Loucy (cell line): Measurements from ENCODE around the gene GPC5.

Experiments
- H2AFZ ChIP-seq: fragments of 200-600 bp; sonication (generic); 2 replicates; pipeline ENCODE4 v1.6.0; 2016; ENCODE audit warnings: antibody characterized with exemption, mild to moderate bottlenecking, low read length, moderate library complexity
- H3F3A ChIP-seq: fragments of 200-600 bp; 2 replicates; pipeline ENCODE4 v1.6.0; 2016; ENCODE audit warnings: antibody characterized with exemption, low read depth, mild to moderate bottlenecking
- H3K27me3 ChIP-seq: fragments of 200-600 bp; sonication (generic); 2 replicates; pipeline ENCODE4 v1.6.1; 2014; ENCODE audit warnings: low read length, mild to moderate bottlenecking; ENCODE audit not compliant: insufficient read depth, poor library complexity, severe bottlenecking
- H3K36me3 ChIP-seq: fragments of 200-600 bp; sonication (generic); 2 replicates; pipeline ENCODE4 v1.6.1; 2016; ENCODE audit warnings: low read length; ENCODE audit not compliant: insufficient read depth
- H3K4me1 ChIP-seq: fragments of 200-600 bp; sonication (generic); 2 replicates; pipeline ENCODE4 v1.5.1; 2014; ENCODE audit warnings: low read length, mild to moderate bottlenecking; ENCODE audit not compliant: insufficient read depth, poor library complexity, severe bottlenecking
- H3K4me2 ChIP-seq: fragments of 200-600 bp; sonication (generic); 2 replicates; pipeline ENCODE4 v1.6.0; 2014; ENCODE audit warnings: antibody characterized with exemption, low read length, low read depth, mild to moderate bottlenecking; ENCODE audit not compliant: poor library complexity, severe bottlenecking
- H3K4me3 ChIP-seq: fragments of 200-600 bp; sonication (generic); 2 replicates; pipeline ENCODE4 v1.5.1; 2014; ENCODE audit warnings: low read length, mild to moderate bottlenecking, mixed read lengths; ENCODE audit not compliant: poor library complexity, severe bottlenecking
- H3K79me2 ChIP-seq: fragments of 200-600 bp; sonication (generic); 2 replicates; pipeline ENCODE4 v1.6.1; 2014; ENCODE audit warnings: low read length; ENCODE audit not compliant: insufficient read depth
- H3K9ac ChIP-seq: fragments of 200-600 bp; sonication (generic); 2 replicates; pipeline ENCODE4 v1.6.0; 2014; ENCODE audit warnings: mild to moderate bottlenecking, low read depth, low read length, moderate library complexity; ENCODE audit not compliant: poor library complexity, severe bottlenecking
- H3K9me2 ChIP-seq: fragments of 200-600 bp; sonication (generic); replicated peaks from 2 replicates; pipeline ENCODE4 v1.6.1; 2016; ENCODE audit warnings: low read depth, low read length, mixed read lengths
- H3K9me3 ChIP-seq: fragments of 200-600 bp; sonication (generic); 2 replicates; pipeline ENCODE4 v1.6.1; 2014; ENCODE audit warnings: mild to moderate bottlenecking, antibody characterized with exemption, low read length, low read depth; ENCODE audit not compliant: insufficient read depth
- H4K20me1 ChIP-seq: fragments of 200-600 bp; sonication (generic); 2 replicates; pipeline ENCODE4 v1.6.0; 2014; ENCODE audit warnings: antibody characterized with exemption, low read length, mild to moderate bottlenecking; ENCODE audit not compliant: insufficient read depth, poor library complexity, severe bottlenecking
- CTCF ChIP-seq: fragments of 200-600 bp; sonication (generic); conservative IDR thresholded peaks from 2 replicates; pipeline ENCODE4 v1.5.1; 2014; ENCODE audit warnings: mild to moderate bottlenecking, antibody characterized with exemption, low read length
- EZH2phosphoT487 ChIP-seq: fragments of 200-600 bp; IDR thresholded peaks from 2 replicates; pipeline ENCODE4 v1.6.1; 2018; ENCODE audit warnings: antibody characterized with exemption, mild to moderate bottlenecking, moderate library complexity, borderline replicate concordance

GPC5 gene

GRCh38 chr13:91546900-91547299, 148.5 kb downstream of the GPC5 start:
- no peaks in the 10 kb centered on the region for H3F3A ChIP-seq
- H3K4me3 ChIP-seq = no peak overlapping the region
- H3K27me3 ChIP-seq = no peaks in the 10 kb centered on the region
- no peaks in the 10 kb centered on the region for H3K79me2 ChIP-seq
- no peaks in the 10 kb centered on the region for H3K9me2 ChIP-seq
- H4K20me1 ChIP-seq = no peaks in the 10 kb centered on the region
- no peak overlapping the region for H2AFZ ChIP-seq
- H3K9ac ChIP-seq = no peak overlapping the region
- no peak overlapping the region for H3K4me2 ChIP-seq
- TF ChIP-seq EZH2phosphoT487 (no peak), CTCF (no peak)
- no peaks in the 10 kb centered on the region for H3K36me3 ChIP-seq
- no peaks in the 10 kb centered on the region for H3K4me1 ChIP-seq
- no peaks in the 10 kb centered on the region for H3K9me3 ChIP-seq

GRCh38 chr13:91553584-91553983, 155.2 kb downstream of the GPC5 start:
- Histone ChIP-seq H3K9me3 (no peaks in the 10 kb centered on the region), H3F3A (no peaks in the 10 kb centered on the region), H3K27me3 (no peaks in the 10 kb centered on the region), H2AFZ (no peak overlapping the region), H3K79me2 (no peaks in the 10 kb centered on the region), H3K4me2 (no peak overlapping the region), H3K36me3 (no peaks in the 10 kb centered on the region), H3K9ac (no peak overlapping the region), H4K20me1 (no peaks in the 10 kb centered on the region), H3K4me3 (no peak overlapping the region), H3K9me2 (no peaks in the 10 kb centered on the region), H3K4me1 (no peaks in the 10 kb centered on the region)
- TF ChIP-seq EZH2phosphoT487 (no peak), CTCF (no peak)

GRCh38 chr13:91554101-91554500, 155.7 kb downstream of the GPC5 start:
- Histone ChIP-seq H3K27me3 (no peaks in the 10 kb centered on the region), H4K20me1 (no peaks in the 10 kb centered on the region), H3F3A (no peaks in the 10 kb centered on the region), H3K4me1 (no peaks in the 10 kb centered on the region), H3K36me3 (no peaks in the 10 kb centered on the region), H3K79me2 (no peaks in the 10 kb centered on the region), H3K4me2 (no peak overlapping the region), H3K9me3 (no peaks in the 10 kb centered on the region), H3K9ac (no peak overlapping the region), H3K4me3 (no peak overlapping the region), H3K9me2 (no peaks in the 10 kb centered on the region), H2AFZ (no peak overlapping the region)
- TF ChIP-seq CTCF = no peak
- no peak for TF ChIP-seq EZH2phosphoT487
